ENCODE results near the gene ING5.
"Not testable (repeated sequence)": the region's sequence is repeated elsewhere in the genome, so short reads cannot be mapped to it uniquely, and the experiment has no call there.

Gene ING5

DNA sequence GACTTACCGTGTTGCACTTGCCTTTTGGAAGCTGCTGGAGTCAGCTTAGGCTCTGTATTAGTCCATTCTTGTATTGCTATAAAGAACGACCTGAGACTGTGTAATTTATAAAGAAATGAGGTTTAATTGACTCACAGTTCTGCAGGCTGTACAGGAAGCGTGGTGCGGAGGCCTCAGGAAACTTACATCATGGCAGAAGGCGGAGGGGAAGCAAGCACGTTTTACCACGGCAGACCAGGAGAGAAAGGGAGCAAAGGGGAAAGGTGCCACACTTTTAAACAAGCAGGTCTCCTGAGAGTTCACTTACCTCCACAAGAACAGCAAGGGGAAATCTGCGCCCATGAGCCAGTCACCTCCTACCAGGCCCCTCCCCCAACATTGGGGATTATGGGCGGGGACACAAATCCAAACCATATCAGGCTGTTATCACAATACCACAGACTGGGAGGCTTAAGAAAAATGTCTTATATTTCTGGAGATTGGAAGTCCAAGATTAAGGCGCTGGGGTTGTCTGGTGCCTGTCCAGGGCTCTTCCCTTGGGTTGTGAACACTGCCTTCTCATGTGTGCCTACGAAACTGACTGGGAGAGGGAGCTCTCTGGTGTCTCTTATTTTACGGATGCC lies 28.9 kb downstream of the ING5 start:
- TF ChIP-seq, protein P1, sequence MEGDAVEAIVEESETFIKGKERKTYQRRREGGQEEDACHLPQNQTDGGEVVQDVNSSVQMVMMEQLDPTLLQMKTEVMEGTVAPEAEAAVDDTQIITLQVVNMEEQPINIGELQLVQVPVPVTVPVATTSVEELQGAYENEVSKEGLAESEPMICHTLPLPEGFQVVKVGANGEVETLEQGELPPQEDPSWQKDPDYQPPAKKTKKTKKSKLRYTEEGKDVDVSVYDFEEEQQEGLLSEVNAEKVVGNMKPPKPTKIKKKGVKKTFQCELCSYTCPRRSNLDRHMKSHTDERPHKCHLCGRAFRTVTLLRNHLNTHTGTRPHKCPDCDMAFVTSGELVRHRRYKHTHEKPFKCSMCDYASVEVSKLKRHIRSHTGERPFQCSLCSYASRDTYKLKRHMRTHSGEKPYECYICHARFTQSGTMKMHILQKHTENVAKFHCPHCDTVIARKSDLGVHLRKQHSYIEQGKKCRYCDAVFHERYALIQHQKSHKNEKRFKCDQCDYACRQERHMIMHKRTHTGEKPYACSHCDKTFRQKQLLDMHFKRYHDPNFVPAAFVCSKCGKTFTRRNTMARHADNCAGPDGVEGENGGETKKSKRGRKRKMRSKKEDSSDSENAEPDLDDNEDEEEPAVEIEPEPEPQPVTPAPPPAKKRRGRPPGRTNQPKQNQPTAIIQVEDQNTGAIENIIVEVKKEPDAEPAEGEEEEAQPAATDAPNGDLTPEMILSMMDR (IDR thresholded peaks at IDR 0.05; ENCODE audit: control insufficient read depth, extremely low read depth, insufficient read depth), result no peak
- DNase-seq (ENCODE audit: low read depth), result no peak
- no peak overlapping the region for H3K4me3 ChIP-seq (ENCODE audit: low read depth, low read length)

- not testable (repeated sequence) for H3K4me3 ChIP-seq (ENCODE audit: low read depth, low read length); DNase-seq (ENCODE audit: low read depth)
- TF ChIP-seq, protein P1 (IDR thresholded peaks at IDR 0.05; ENCODE audit: control insufficient read depth, extremely low read depth, insufficient read depth), result peak; percentile 46
Observed at GRCh38 chr2:241732513-241733186, 30.8 kb downstream of the ING5 start.

GRCh38 chr2:241733391-241734207 lies 31.8 kb downstream of the ING5 start:
- H3K4me3 ChIP-seq (ENCODE audit: low read depth, low read length), result peak overlapping the region; percentile 47
- DNase-seq (ENCODE audit: low read depth), result no peak
- TF ChIP-seq, protein P1 (IDR thresholded peaks at IDR 0.05; ENCODE audit: control insufficient read depth, extremely low read depth, insufficient read depth), result no peak

- no peak for DNase-seq (ENCODE audit: low read depth)
- peak overlapping the region; percentile 47 for H3K4me3 ChIP-seq (ENCODE audit: low read depth, low read length)
- TF ChIP-seq, protein P1 (IDR thresholded peaks at IDR 0.05; ENCODE audit: control insufficient read depth, extremely low read depth, insufficient read depth), result no peak
Observed at GRCh38 chr2:241734208-241734466, 32.3 kb downstream of the ING5 start.

- DNase-seq (ENCODE audit: low read depth), result no peak
- TF ChIP-seq, protein P1 (IDR thresholded peaks at IDR 0.05; ENCODE audit: control insufficient read depth, extremely low read depth, insufficient read depth), result no peak
- peak within 1 kb of the TSS; percentile 74 for H3K4me3 ChIP-seq (ENCODE audit: low read depth, low read length)
Observed at GRCh38 chr2:241734467-241735208, 32.8 kb downstream of the ING5 start, which contains the start of gene D2HGDH. D2HGDH (plus strand) TSS chr2:241734630; CDS start chr2:241735225, 595 bp downstream.

DNA sequence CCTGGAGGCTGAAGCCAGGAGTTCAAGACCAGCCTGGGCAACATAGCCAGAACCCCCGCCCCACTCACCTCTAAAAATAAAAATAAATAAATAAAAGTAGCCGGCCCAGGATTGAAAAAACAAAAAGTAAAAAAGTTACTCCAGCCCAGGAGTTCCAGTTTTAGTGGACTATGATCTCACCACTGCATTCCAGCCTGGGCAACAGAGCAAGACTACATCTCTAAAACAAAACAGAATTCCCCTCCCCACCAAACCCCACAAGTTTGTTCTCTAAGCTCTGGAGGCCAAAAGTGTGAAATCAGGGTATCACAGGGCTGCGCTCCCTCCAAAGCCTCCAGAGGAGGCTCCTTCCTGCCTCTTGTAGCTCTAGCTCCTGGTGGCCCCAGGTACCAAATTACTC lies 34.3 kb downstream of the ING5 start:
- H3K4me3 ChIP-seq (ENCODE audit: low read depth, low read length), result no peak overlapping the region
- TF ChIP-seq, protein P1 (IDR thresholded peaks at IDR 0.05; ENCODE audit: control insufficient read depth, extremely low read depth, insufficient read depth), result no peak
- DNase-seq (ENCODE audit: low read depth), result no peak
